OCI-M2 (cell line): ENCODE results near the gene CLPTM1L.

Source experiments
- DNase-seq: peaks from one replicate; lab custom pipeline; 2025; ENCODE audit not compliant: unreplicated experiment; lab: John Stamatoyannopoulos, UW

Gene CLPTM1L

GRCh38 chr5:1315709-1316587 is 29.0 kb downstream of the CLPTM1L start:
- DNase-seq: no peak

GRCh38 chr5:1315018-1315708 is 29.7 kb downstream of the CLPTM1L start:
- DNase-seq: no peak

- DNase-seq: no peak
Observed at GRCh38 chr5:1314564-1314982, 30.3 kb downstream of the CLPTM1L start.

GRCh38 chr5:1312993-1313833 is 31.7 kb downstream of the CLPTM1L start:
- no peak for DNase-seq

GRCh38 chr5:1312206-1312605 is 32.7 kb downstream of the CLPTM1L start:
- DNase-seq: no peak

GRCh38 chr5:1311439-1312055 is 33.4 kb downstream of the CLPTM1L start:
- DNase-seq: no peak

- no peak for DNase-seq
Observed at GRCh38 chr5:1310118-1310517, 34.8 kb downstream of the CLPTM1L start.

- DNase-seq: no peak
Observed at GRCh38 chr5:1304033-1304432, 40.9 kb downstream of the CLPTM1L start.

- no peak for DNase-seq
Observed at GRCh38 chr5:1302258-1302657, 42.6 kb downstream of the CLPTM1L start.

- DNase-seq: no peak
Observed at GRCh38 chr5:1300581-1301083, 44.3 kb downstream of the CLPTM1L start.

GRCh38 chr5:1299961-1300360 is 44.9 kb downstream of the CLPTM1L start:
- no peak for DNase-seq

GRCh38 chr5:1299511-1299850 is 45.4 kb downstream of the CLPTM1L start:
- no peak for DNase-seq

GRCh38 chr5:1298723-1299510 is 46.0 kb downstream of the CLPTM1L start:
- DNase-seq: no peak

- no peak for DNase-seq
Observed at GRCh38 chr5:1298067-1298551, 46.8 kb downstream of the CLPTM1L start.

- DNase-seq: no peak
Observed at GRCh38 chr5:1297243-1297642, 47.7 kb downstream of the CLPTM1L start.

- DNase-seq: no peak
Observed at GRCh38 chr5:1295650-1296037, 49.3 kb downstream of the CLPTM1L start.

GRCh38 chr5:1294835-1295649 is 49.9 kb downstream of the CLPTM1L start, which contains the start of gene TERT:
Gene TERT, minus strand, starts transcription at chr5:1295068. Its CDS starts 79 bp downstream, at chr5:1294989.
- peak; percentile 19 for DNase-seq

GRCh38 chr5:1294206-1294834 is 50.6 kb downstream of the CLPTM1L start:
- DNase-seq: no peak
